Islet of Langerhans (tissue), 1 donor: ENCODE measurements around the gene KCTD5.

ENCODE experiments used
- FAIRE-seq: peaks from one replicate; lab custom pipeline; 2011; peaks lifted over from hg19 to GRCh38; lab: Jason Lieb, UNC

The KCTD5 gene

DNA sequence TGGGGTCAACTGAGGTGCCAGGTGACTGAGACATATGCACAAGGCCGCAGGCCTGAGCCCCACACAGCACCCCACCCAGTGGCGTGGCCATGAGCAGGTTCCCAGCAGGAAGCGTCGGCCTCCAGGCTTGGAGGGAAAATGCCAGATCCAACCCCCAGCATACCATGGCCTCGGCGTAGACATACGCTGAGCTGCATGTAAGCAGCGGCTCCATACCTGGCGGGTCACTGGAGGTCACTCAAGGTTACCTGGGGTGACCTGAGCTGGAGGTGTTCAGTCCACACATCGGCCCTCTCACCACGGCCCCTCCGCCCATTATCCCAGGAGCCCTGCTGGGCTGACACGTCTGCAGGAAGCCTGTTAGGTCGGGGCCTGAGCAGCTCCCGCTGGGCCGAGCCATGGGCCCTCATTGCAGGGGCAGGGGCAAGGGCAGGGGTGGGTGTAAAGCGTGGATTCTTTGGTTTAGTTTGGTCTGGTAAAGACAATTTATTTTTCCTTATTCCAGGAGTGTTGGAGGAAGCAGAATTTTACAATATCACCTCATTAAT, 15.2 kb downstream of the KCTD5 start:
- no peak for FAIRE-seq

DNA sequence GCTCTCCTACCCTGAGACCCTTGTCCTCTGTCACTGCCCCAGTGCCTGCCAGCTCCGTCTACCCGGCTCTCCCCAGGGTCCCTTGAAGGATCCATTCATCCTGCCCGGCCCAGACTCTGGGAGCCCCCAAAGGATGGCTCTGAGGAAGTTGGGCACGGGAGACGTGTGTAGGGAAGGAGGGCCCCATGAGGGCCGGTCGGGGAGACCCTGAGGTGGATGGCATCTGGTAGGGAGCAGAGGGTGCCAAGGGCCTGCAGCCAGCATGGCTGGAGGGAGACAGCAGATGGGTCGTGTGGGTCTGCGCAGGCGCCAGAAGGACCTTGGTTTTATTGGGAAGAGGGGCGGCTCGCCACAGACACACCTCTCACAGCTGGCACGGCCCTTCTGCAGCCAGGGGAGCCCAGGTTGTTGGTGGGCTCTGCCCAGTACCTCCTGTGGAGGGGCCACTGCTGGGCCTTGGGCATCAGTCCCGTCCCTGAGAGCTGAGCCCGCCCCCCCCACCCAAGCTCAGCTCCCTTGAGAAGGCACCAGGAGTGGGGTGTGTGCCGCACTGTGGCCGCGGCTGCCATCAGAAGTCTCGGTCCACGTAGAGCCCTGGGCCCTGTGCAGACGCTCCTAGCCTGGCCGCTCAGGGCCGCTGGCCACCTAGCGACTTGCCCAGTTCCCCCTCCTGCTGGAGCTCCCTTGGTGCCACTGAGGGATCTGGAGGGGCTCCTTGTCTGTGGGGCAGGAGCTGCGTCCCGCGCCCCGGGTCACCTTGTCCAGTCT, 16.0 kb downstream of the KCTD5 start:
- FAIRE-seq, result no peak

DNA sequence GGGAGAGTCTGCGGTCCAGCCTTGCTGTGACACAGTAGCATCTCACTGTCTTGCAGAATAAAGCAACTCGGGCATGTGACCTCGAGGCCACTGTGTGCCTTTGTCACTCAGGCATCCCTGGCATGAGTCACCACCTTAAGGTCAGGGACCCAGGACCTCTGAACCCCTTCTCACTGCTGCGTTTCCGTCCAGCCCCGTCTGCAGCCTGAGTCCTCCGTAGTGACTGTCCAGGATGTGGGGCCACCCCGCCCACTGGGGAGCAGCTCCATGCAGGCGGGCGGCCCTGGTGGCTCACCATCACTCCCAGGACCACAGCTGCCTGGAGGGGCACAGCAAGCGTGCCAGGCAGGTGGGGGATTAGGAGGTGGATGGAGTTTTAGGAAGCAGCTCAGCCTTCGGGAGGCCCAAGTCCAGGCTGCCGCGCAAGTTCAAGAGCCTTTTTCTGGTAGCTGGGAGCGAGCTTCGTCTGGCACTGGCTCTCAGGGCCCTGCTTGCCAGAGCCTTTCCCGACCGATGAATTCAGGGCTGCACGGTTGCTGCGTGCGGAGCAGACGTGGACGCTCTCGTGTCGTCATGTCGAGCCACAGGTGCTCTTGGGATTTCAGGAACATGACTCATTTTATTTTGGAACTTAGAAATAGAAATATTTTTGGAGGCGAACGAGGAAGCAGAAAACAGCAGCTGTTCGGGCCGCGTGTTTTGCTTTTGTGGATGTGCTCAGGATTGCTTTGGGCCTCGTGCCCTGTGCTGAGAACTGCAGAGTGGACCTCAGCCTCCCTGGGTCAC, 16.8 kb downstream of the KCTD5 start:
- no peak for FAIRE-seq

GRCh38 chr16:2699791-2700600, 17.7 kb downstream of the KCTD5 start:
- FAIRE-seq, result no peak

GRCh38 chr16:2700786-2701185, 18.5 kb downstream of the KCTD5 start:
- no peak for FAIRE-seq

GRCh38 chr16:2701272-2701671, 18.9 kb downstream of the KCTD5 start:
- no peak for FAIRE-seq

- FAIRE-seq, result no peak
Observed at GRCh38 chr16:2701713-2702437, 19.6 kb downstream of the KCTD5 start.

- no peak for FAIRE-seq
Observed at GRCh38 chr16:2702438-2702825, 20.1 kb downstream of the KCTD5 start.

GRCh38 chr16:2702871-2703745, 20.8 kb downstream of the KCTD5 start:
- no peak for FAIRE-seq

DNA sequence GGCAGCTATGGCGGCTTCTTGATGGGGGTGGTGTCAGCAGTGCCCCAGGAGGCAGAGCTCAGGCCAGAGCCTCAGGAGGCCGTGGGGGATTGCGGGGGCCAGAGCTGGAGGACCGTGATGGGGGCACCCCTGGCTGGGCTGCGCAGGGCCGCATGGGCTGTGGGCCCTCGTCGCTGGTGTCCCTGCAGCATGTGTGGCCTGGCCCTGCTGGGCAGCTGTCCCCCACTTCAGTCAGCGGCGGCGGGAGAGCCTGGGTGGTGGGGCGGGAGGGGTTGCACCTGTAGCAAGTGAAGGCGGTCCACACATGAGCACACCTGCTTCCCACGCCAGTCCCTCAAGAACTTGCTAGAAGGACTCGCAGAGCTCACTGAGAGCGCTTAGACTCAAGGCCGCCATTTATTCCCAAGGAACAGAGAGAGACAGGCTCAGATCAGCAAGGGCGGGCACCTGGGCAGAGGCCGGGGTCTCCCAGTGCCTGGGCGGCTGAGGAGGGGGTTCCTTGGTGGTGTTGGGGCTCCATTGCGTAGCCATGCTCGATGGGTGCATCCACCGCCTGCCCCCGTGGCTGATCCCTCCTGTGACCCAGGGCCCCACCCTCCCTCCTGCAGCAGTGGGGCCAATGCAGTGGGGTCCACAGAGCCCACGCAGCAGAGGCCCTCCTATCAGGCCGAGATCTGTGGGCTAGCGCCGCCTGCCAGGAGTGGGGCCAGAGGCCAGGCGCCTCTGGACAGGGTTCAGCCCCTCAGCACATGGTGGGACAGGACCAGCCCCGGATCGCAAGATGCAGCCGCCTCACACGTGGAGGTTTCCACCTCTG, 22.1 kb downstream of the KCTD5 start:
- FAIRE-seq, result no peak

DNA sequence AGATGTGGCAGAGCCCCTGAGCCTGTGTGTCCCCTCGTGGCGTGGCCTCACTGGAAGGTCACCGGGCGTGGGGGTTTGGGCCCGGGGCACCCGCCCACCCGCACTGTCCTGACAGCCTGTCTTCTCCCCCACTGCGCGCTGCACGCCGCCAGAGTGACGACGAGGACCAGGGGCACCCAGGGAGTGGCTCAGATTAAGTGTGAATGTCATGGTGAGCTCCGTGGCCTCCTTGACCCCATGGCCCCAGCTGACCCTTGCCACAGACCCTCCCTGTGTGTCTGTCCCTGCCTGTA, 22.6 kb downstream of the KCTD5 start:
- FAIRE-seq, result no peak

- FAIRE-seq, result no peak
Observed at GRCh38 chr16:2705351-2705750, 23.0 kb downstream of the KCTD5 start.

GRCh38 chr16:2706085-2706484, 23.8 kb downstream of the KCTD5 start:
- no peak for FAIRE-seq

DNA sequence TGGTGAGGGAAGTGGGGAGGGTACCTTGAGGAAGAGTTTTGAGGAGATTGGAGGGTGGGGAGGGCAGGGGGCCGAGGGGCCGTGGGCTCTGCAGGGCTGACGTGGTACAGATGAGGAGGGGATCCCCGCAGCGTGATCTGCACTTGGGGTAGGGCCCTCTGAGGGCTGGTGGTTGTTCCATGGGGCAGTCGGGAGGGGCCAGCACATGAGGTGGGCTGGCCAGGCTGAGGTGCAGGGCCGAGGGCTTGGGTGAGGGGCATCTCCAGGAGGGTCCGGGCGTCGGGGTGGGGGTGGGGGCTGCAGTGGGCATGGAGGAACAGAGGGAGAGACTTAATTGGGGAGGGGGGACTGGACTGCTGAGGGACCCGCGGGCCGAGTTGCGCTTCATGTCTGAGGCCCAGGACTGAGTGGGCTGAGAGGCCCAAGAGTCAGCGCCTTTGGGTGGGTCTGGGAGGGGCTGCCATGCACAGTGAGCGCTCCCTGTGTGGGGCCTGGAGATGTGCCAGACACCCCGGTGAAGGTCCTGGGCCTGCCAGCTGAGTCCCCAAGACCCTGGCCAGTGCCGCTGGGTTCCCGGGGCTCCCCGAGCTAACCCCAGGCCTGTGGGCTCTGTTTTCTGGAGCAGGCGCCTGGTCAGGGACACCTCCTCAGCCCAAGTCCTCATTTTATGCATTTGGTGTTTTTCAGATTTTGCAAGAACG, 24.4 kb downstream of the KCTD5 start:
- no peak for FAIRE-seq

DNA sequence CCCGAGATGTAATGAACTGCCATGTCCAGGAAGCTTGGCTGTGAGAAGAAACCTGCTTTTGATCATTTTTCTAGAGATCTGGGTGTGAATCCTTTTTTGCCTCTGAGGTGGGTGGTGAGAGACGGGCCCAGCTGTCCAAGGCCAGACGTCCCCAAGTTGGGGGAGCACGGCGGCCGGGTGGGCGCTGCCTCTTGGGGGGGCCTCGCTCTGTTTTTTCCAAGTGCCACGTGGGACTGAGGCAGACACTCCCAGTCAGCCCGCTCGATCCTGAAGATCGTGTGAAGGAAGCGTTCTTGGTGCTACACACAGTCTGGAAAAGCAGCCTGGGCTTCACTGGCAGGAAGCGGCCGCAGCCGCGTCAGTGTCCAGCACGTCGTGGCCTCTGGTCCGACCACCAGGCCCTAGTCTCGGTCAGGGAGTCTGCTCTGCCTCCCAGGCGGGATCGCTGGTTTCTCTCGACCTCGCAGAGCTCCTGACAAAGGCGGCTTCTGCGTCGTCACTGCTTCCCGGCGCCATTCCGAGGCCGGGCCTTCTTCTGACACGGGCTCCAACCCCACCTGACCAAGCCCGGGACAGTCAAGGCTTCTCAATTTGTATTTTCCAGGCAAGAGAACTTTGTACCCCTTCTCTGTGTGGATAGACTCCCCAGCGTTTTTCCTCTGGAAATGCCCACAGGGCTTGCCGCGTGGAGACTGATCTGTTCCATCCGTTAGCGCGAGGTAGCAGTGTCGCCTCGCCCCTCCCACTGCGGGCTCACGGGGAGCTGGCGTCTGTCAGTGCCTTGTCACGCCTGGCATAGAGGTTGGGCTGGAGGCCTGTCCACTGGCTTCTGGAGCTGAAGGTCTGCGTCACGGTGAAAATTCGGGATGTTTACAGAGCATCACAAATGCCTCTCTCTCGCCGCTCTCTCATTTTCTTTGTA, 25.3 kb downstream of the KCTD5 start:
- FAIRE-seq, result no peak

GRCh38 chr16:2708290-2708639, 25.9 kb downstream of the KCTD5 start:
- FAIRE-seq, result no peak

DNA sequence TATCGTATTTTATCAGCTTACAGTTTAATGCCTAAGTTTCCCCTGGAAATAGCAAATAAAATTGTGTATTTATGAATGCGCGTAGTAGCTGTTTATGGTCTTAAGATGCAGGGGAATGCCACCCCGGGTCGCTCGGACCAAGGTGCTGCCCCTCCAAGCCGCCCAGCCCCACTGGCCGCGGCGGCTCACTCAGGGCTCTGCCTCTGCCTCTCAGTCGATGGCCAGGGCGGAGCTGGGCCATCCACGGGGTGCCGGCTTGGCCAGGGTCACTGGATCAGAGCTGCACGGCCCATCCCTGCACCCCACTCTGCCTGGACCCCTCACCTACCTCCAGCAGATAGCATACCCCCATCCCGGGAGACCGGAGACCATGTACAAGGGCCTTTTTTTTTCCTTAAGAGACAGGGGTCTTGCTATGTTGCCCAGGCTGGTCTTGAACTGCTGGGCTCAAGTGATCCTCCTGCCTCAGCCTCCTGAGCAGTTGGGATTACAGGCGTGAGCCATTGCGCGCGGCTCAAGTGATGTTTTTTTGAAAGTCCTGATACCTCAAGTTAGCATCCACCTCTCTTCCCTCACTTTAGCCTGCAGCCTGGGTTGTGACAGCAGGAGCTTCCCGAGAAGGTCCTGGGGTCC, 26.7 kb downstream of the KCTD5 start:
- no peak for FAIRE-seq

- no peak for FAIRE-seq
Observed at GRCh38 chr16:2709588-2709984, 27.3 kb downstream of the KCTD5 start.
